Heart left ventricle (tissue), 16 donors: ENCODE results near the gene LRGUK. TPM values are rescaled to one million over a fixed set of nuclear protein-coding genes. Genes with fewer than 3 reads are reported as not detected.

Experiments used
- ATAC-seq, 4 donors: fragments of 200-7000 bp; cut with Tn5 transposase; one replicate each; pipeline ENCODE4 v1.9.1; 2020 to 2022; ENCODE audit warnings: moderate library complexity in 4 of 4, mild to moderate bottlenecking in 3 of 4, moderate number of reproducible peaks in 1 of 4
- DNase-seq, 5 donors: peaks; one replicate each; pipeline ENCODE4 v3.0.0-alpha.2; 2020
- H3K27ac ChIP-seq, 12 donors: fragments of 200-600 bp; sonication (generic) in 4 of 12; one replicate each; pipeline versions ENCODE4 v1.5.0 to v1.8.0; 2016 to 2022; ENCODE audit warnings: mild to moderate bottlenecking in 2 of 12
- H3K27me3 ChIP-seq, 9 donors: fragments of 200-600 bp; sonication (generic) in 2 of 9; one replicate each; pipeline versions ENCODE4 v1.5.1 to v1.8.0; 2016 to 2022; ENCODE audit warnings: mild to moderate bottlenecking in 3 of 9
- H3K36me3 ChIP-seq, 9 donors: fragments of 200-600 bp; sonication (generic) in 2 of 9; one replicate each; pipeline versions ENCODE4 v1.5.0 to v1.8.0; 2018 to 2022; ENCODE audit warnings: mild to moderate bottlenecking in 2 of 9
- H3K4me1 ChIP-seq, 12 donors: fragments of 200-600 bp; sonication (generic) in 4 of 12; one replicate each; pipeline versions ENCODE4 v1.5.0 to v1.8.0; 2016 to 2022; ENCODE audit warnings: mild to moderate bottlenecking in 3 of 12
- H3K4me3 ChIP-seq, 12 donors: fragments of 200-600 bp; sonication (generic) in 4 of 12; one replicate each; pipeline versions ENCODE4 v1.5.0 to v1.8.0; 2017 to 2022; ENCODE audit warnings: mild to moderate bottlenecking in 9 of 12, moderate library complexity in 4 of 12
- H3K9me3 ChIP-seq, 12 donors: fragments of 200-600 bp; sonication (generic) in 4 of 12; one replicate each; pipeline versions ENCODE4 v1.5.0 to v1.8.0; 2016 to 2022; ENCODE audit warnings: mild to moderate bottlenecking in 1 of 12
- CTCF ChIP-seq, 12 donors: fragments of 200-600 bp; sonication (generic) in 4 of 12; IDR thresholded peaks; one replicate each; pipeline versions ENCODE4 v1.5.0 to v1.8.0; 2018 to 2022; ENCODE audit warnings: antibody characterized with exemption in 12 of 12, mild to moderate bottlenecking in 5 of 12
- POLR2A ChIP-seq, 2 donors: fragments of 450-650 bp; IDR thresholded peaks; one replicate each; pipeline ENCODE4 v1.6.1; 2017; ENCODE audit warnings: antibody characterized with exemption in 2 of 2, mild to moderate bottlenecking in 2 of 2, moderate library complexity in 2 of 2
- WGBS, 4 donors: extraction: QIAGEN DNeasy Blood & Tissue Kit in 2 of 4; methylation state at CpG; one replicate each; pipeline versions ENCODE4 v1.1.5 to v1.1.7; 2013 to 2018; 5-methylcytosine and 5-hydroxymethylcytosine counted together
- intact Hi-C, 10 donors: fragments of 100-400 bp; cut with DNase I; formaldehyde crosslinking; loops; one replicate each; pipeline versions ENCODE4 v1.11.1 to v1.14.2; 2022
- polyA plus RNA-seq, 2 donors: library from polyadenylated mRNA; stranded (reverse); fragments of 200-250 nt; gene quantifications; one replicate each; pipeline ENCODE4 v1.2.3, GENCODE V29; 2013
- total RNA-seq, 9 donors: library from RNA; depleted of rRNA in 2 of 9; stranded (reverse); fragments of >200 nt in 2 of 9; fragmentation: NEBNext Ultra II Directional in 3 of 9; extraction: Animal tissue kit (Norgen Biotek cat#: 25700) in 3 of 9; gene quantifications; one replicate each; pipeline versions ENCODE4 v1.1.0 to v1.2.4, GENCODE V29; 2016 to 2023
- donor health status: ischemic (EF 13 %, LVEDD 7.1; RV severe dilation, severe dysfunction).
- donor health status: healthy with polysubstance abuse.
- donor health status: DM: no; HTN: yes; CAD: no.
- donor health status: DM: no; HTN: no; CAD: no.
- donor health status: ischemic (EF 25% LVEDD 6.9; RV normal size, moderate dysfunction).
- donor health status: ischemic (EF 25% LVEDD 5.7; RV mildly dilated, moderate dysfunction).
- donor health status: healthy.
- donor health status: DM: yes; HTN: yes; CAD: no.
- donor health status: ischemic (EF 35%, LVEDD 5.7; RV mildly dilated, moderate dysfunction).
- donor health status: nonischemic (EF 11% LVEDD 7.7; RV severe dilation, severe dysfunction).
- donor health status: DM: yes; HTN: yes; CAD: no.
- donor health status: PGD.
- donor health status: ischemic (EF 29% LVEDD 5.4; RV normal size, mild dysfunction).
- donor health status: nonischemic (EF 23%, LVEDD 6.1; RV moderate dilation, normal function).

Gene LRGUK
- total and polyA plus RNA-seq, 11 donors = 0.03 to 0.51 (median 0.22) TPM; not detected in 3

- Histone ChIP-seq H3K9me3 (no peaks in the 10 kb centered on the region), H3K4me1 (no peaks in the 10 kb centered on the region), H3K27me3 (no peaks in the 10 kb centered on the region), H3K4me3 (no peak overlapping the region), H3K27ac (no peak overlapping the region), H3K36me3 (peaks cover 0 to 92% (median 77%) of the 10 kb centered on the region in 9 donors)
- no peak for DNase-seq
- 83 to 89% (median 88%) methylated on average over 2 of the region's 2 CpGs for WGBS, 4 donors
- intact Hi-C loops = no loop called here
- no peak for TF ChIP-seq CTCF (IDR thresholded peaks at IDR 0.05)
- TF ChIP-seq POLR2A (IDR thresholded peaks at IDR 0.05) = no peak
- ATAC-seq = no peak
Measured at GRCh38 chr7:134302120-134302519, 175.0 kb downstream of the LRGUK start.

GRCh38 chr7:134307320-134307719 is 180.2 kb downstream of the LRGUK start:
- peaks cover 0 to 53% (median 33%) of the 10 kb centered on the region in 9 donors for H3K36me3 ChIP-seq
- 87 to 97% (median 93%) methylated on average over 1 of the region's 1 CpG for WGBS, 4 donors
- DNase-seq (no peak), ATAC-seq (no peak)
- H3K4me3 ChIP-seq = no peak overlapping the region
- peaks cover 0 to 7% (median 0%) of the 10 kb centered on the region in 12 donors for H3K4me1 ChIP-seq
- H3K27ac ChIP-seq = no peak overlapping the region
- no peaks in the 10 kb centered on the region for H3K27me3 ChIP-seq
- H3K9me3 ChIP-seq = no peaks in the 10 kb centered on the region
- TF ChIP-seq CTCF (IDR thresholded peaks at IDR 0.05) (no peak), POLR2A (IDR thresholded peaks at IDR 0.05) (no peak)
- intact Hi-C loops = no loop called here

- H3K27me3 ChIP-seq = no peaks in the 10 kb centered on the region
- no peak overlapping the region for H3K27ac ChIP-seq
- no peak for ATAC-seq
- no peak overlapping the region for H3K4me3 ChIP-seq
- no peak for DNase-seq
- intact Hi-C loops = no loop called here
- H3K36me3 ChIP-seq = peaks cover 0 to 41% (median 24%) of the 10 kb centered on the region in 9 donors
- 87 to 92% (median 90%) methylated on average over 4 of the region's 4 CpGs for whole genome bisulfite sequencing, 4 donors
- TF ChIP-seq POLR2A (IDR thresholded peaks at IDR 0.05) (no peak), CTCF (IDR thresholded peaks at IDR 0.05) (no peak)
- no peaks in the 10 kb centered on the region for H3K9me3 ChIP-seq
- peaks cover 0 to 7% (median 0%) of the 10 kb centered on the region in 12 donors for H3K4me1 ChIP-seq
Measured at GRCh38 chr7:134308548-134308947, 181.4 kb downstream of the LRGUK start.

GRCh38 chr7:134311807-134312206 is 184.7 kb downstream of the LRGUK start:
- no peak for TF ChIP-seq CTCF (IDR thresholded peaks at IDR 0.05)
- no peak for TF ChIP-seq POLR2A (IDR thresholded peaks at IDR 0.05)
- intact Hi-C loops = no loop called here
- no peak overlapping the region for H3K27ac ChIP-seq
- no peak overlapping the region for H3K4me3 ChIP-seq
- H3K36me3 ChIP-seq = peaks cover 0 to 15% (median 0%) of the 10 kb centered on the region in 9 donors
- no peaks in the 10 kb centered on the region for H3K27me3 ChIP-seq
- DNase-seq (no peak), ATAC-seq (no peak)
- H3K4me1 ChIP-seq = peaks cover 0 to 17% (median 6%) of the 10 kb centered on the region in 12 donors
- 95 to 99% (median 97%) methylated on average over 4 of the region's 4 CpGs for WGBS, 4 donors
- H3K9me3 ChIP-seq = no peaks in the 10 kb centered on the region
